Kidney (tissue), 14 donors: ENCODE data around the gene TEDC2. TPM values are rescaled to one million over a fixed set of nuclear protein-coding genes. Genes with fewer than 3 reads are reported as not detected.
A peak's percentile ranks its signal among the peaks of the same experiment; 100 is the strongest.

Experiments
- DNase-seq, 5 donors: peaks; one replicate each; pipeline ENCODE4 v3.0.0-alpha.2; 2013 to 2020
- FAIRE-seq: peaks from 2 replicates; lab custom pipeline; 2012; peaks lifted over from hg19 to GRCh38; lab: Jason Lieb, UNC
- H3K27ac ChIP-seq, 2 donors: one replicate each; pipeline ENCODE4 v1.7.0; 2013; ENCODE audit warnings: low read depth in 2 of 2, low read length in 2 of 2, inconsistent platforms in 1 of 2
- H3K27me3 ChIP-seq: one replicate; pipeline ENCODE4 v1.7.1; 2013; ENCODE audit warnings: low read length, inconsistent platforms; ENCODE audit not compliant: control insufficient read depth, insufficient read depth
- H3K36me3 ChIP-seq, 3 donors: one replicate each; pipeline versions ENCODE4 v1.7.0 to v1.7.1; 2013; ENCODE audit warnings: low read length in 3 of 3, control low read depth in 1 of 3, inconsistent platforms in 1 of 3; ENCODE audit not compliant: insufficient read depth in 3 of 3, control insufficient read depth in 2 of 3
- H3K4me1 ChIP-seq, 3 donors: one replicate each; pipeline versions ENCODE4 v1.7.0 to v1.7.1; 2013; ENCODE audit warnings: low read length in 3 of 3, inconsistent platforms in 1 of 3, low read depth in 1 of 3; ENCODE audit not compliant: control insufficient read depth in 2 of 3, insufficient read depth in 2 of 3
- H3K4me3 ChIP-seq, 3 donors: one replicate each; pipeline versions ENCODE4 v1.7.0 to v1.8.1; 2013; ENCODE audit warnings: low read length in 3 of 3, control low read depth in 1 of 3, inconsistent platforms in 1 of 3
- H3K9ac ChIP-seq, 3 donors: one replicate each; pipeline versions ENCODE4 v1.7.0 to v1.7.1; 2013; ENCODE audit warnings: low read length in 3 of 3, control low read depth in 1 of 3, inconsistent platforms in 1 of 3
- H3K9me3 ChIP-seq, 3 donors: one replicate each; pipeline versions ENCODE4 v1.7.0 to v1.7.1; 2013; ENCODE audit warnings: low read length in 3 of 3, control low read depth in 1 of 3, inconsistent platforms in 1 of 3; ENCODE audit not compliant: control insufficient read depth in 2 of 3, insufficient read depth in 1 of 3
- CTCF ChIP-seq: IDR thresholded peaks from 3 replicates; pipeline ENCODE4 v1.5.1; 2012; ENCODE audit warnings: mild to moderate bottlenecking, moderate library complexity, borderline replicate concordance; ENCODE audit not compliant: insufficient read depth; ENCODE audit errors: extremely low read depth
- intact Hi-C: fragments of 100-400 bp; cut with DNase I; formaldehyde crosslinking; loops from one replicate; pipeline ENCODE4 v1.11.1; 2022
- polyA plus RNA-seq: library from polyadenylated mRNA; stranded (reverse); fragments of 350-450 nt; fragmentation: Illumina TruSeq; extraction: RNeasy Lipid Tissue Mini Kit (QIAGEN cat#74804); gene quantifications from one replicate; pipeline ENCODE4 v1.2.3, GENCODE V29; 2014; ENCODE audit warnings: low read depth, low replicate concordance; ENCODE audit not compliant: insufficient read depth
- total RNA-seq: library from RNA; stranded (reverse); fragmentation: NEBNext Ultra II Directional; extraction: Animal tissue kit (Norgen Biotek cat#: 25700); gene quantifications from one replicate; pipeline ENCODE4 v1.2.1, GENCODE V29; 2021
- donor health status: control.
- donor health status: control.
- donor health status: control.
- donor health status: control.
- donor health status: control.
- donor health status: DM: yes; HTN: yes; CAD: no.
- donor health status: Normal renal cell carcinoma (clear cell type).

The TEDC2 gene
- total and polyA plus RNA-seq, 2 donors from 2014 or later, result 1.4 to 1.7 TPM

DNA sequence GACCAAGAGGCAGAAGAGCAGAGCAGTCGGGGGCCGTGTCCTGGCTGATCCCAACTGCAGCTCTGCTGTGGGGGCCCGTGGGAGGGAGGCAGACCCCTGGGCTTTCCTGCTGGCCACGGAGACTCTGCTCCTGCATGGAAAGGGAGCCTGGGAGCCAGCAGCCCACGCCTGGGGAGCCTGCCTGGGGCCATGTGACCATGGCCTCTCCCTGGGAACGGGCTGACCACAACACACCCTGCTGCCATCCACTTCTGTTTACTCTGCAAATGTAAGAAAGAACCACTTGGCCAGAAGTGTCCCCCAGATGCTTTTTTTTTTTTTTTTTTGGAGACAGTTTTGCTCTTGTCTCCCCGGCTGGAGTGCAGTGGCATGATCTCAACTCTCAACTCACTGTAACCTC is 2.0 kb upstream of the TEDC2 start:
- Histone ChIP-seq H3K27ac (no peak overlapping the region), H3K4me3 (no peak overlapping the region), H3K27me3 (no peaks in the 10 kb centered on the region), H3K36me3 (no peaks in the 10 kb centered on the region), H3K4me1 (peaks cover 0 to 6% (median 0%) of the 10 kb centered on the region in 3 donors), H3K9ac (no peak overlapping the region), H3K9me3 (no peaks in the 10 kb centered on the region)
- no peak for FAIRE-seq
- intact Hi-C loops, result no loop called here
- no peak for TF ChIP-seq CTCF
- DNase-seq, result no peak

DNA sequence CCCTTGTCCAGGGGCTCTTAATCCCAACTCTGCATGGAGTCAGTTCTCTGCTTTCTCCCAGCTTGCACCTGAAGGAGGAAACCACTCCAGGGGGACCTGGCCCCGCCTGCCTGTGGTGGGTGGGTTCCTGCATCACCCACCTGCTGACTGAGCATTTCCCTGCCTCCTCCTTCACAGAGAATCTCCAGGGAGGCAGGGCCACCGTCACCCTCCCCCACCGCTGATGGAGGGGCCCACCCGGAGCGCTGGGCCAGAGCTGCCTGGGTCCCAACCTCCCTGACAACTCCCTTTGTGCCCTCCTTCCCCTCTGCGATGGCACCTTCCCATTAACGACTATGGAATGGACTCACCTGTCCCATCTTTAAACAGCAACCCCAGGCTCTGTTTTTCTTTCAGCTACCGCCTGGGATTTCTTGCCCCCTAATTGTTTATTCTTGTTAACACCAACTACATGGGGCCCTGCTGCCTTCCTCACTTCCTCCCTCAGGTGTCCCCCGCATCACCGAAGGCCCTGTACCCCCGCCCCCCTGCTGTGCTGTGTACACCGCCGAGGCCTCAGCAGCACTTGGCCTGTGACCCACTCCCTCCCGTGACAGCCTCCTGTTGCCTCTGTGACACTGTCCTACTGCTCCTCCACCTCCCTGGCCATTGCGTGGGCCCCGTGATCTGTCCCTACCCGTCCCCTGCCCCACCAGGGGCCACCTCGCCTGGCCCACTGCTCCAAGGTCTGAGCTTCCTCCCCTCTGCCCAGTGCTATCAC is 842 bp upstream of the TEDC2 start:
- TF ChIP-seq CTCF, result no peak
- intact Hi-C loops, result no loop called here
- no peak for FAIRE-seq

GRCh38 chr16:2460391-2460713 is 443 bp downstream of the TEDC2 start:
- Histone ChIP-seq H3K36me3 (no peaks in the 10 kb centered on the region), H3K9me3 (no peaks in the 10 kb centered on the region), H3K4me3 (peak overlapping the region in 2 of 3 donors; percentile 11 to 79), H3K9ac (no peak overlapping the region), H3K27ac (no peak overlapping the region), H3K4me1 (peaks cover 0 to 6% (median 0%) of the 10 kb centered on the region in 3 donors), H3K27me3 (no peaks in the 10 kb centered on the region)
- TF ChIP-seq CTCF, result no peak
- no peak for FAIRE-seq
- DNase-seq, result no peak
- intact Hi-C loops, result no loop called here

More for the DNA sequence above, 842 bp upstream of the TEDC2 start:
- no peaks in the 10 kb centered on the region for H3K27me3 ChIP-seq
- no peaks in the 10 kb centered on the region for H3K36me3 ChIP-seq
- no peak overlapping the region for H3K27ac ChIP-seq
- H3K4me3 ChIP-seq, result peak overlapping the region; percentile 42 to 79 (median 75)
- H3K9me3 ChIP-seq, result no peaks in the 10 kb centered on the region
- peak overlapping the region in 2 of 3 donors; percentile 49 to 80 for H3K9ac ChIP-seq
- peaks cover 0 to 6% (median 0%) of the 10 kb centered on the region in 3 donors for H3K4me1 ChIP-seq
- DNase-seq, result peak in 1 of 5 donors; percentile 57
